ENCODE data around the gene NUDT3. TPM values are rescaled to one million over a fixed set of nuclear protein-coding genes. Genes with fewer than 3 reads are reported as not detected.

Gene NUDT3
- total and polyA plus RNA-seq, 2 experiments from 2014 or later: 12.1 to 31.1 TPM

- DNase-seq (ENCODE audit: low spot score) (no peak), ATAC-seq (no peak)
- H3K4me1 Mint-ChIP-seq: no peaks in the 10 kb centered on the region
- Histone ChIP-seq H3K9me2 (ENCODE audit: insufficient read depth) (no peaks in the 10 kb centered on the region), H3K4me1 (ENCODE audit: insufficient read depth) (no peaks in the 10 kb centered on the region), H3K79me2 (replicated peaks; ENCODE audit: insufficient read depth) (no peaks in the 10 kb centered on the region), H3F3A (replicated peaks; ENCODE audit: low read depth) (no peaks in the 10 kb centered on the region), H3K27ac (ENCODE audit: low read depth) (no peak overlapping the region), H3K4me3 (no peak overlapping the region), H3K4me2 (no peak overlapping the region), H3K27me3 (ENCODE audit: insufficient read depth) (no peaks in the 10 kb centered on the region), H2AFZ (no peak overlapping the region), H4K20me1 (replicated peaks; ENCODE audit: insufficient read depth) (no peaks in the 10 kb centered on the region; the same call in 1 of the 2 replicates), H3K36me3 (ENCODE audit: insufficient read depth) (peaks cover 14% of the 10 kb centered on the region; the same call in 1 of the 2 replicates)
- no peaks in the 10 kb centered on the region for H3K9me3 Mint-ChIP-seq
- H3K27me3 Mint-ChIP-seq (ENCODE audit: insufficient read depth, low read depth, poor library complexity): peaks cover 2% of the 10 kb centered on the region
- H3K27ac Mint-ChIP-seq: no peak overlapping the region
- peaks cover 2% of the 10 kb centered on the region; the same call in 1 of the 3 replicates for H3K36me3 Mint-ChIP-seq (ENCODE audit: low read depth)
- no peak overlapping the region for H3K4me3 Mint-ChIP-seq
- TF ChIP-seq CTCF (conservative IDR thresholded peaks at IDR 0.05; ENCODE audit: low read depth in 2 of 2) (no peak), ZNF331 (CRISPR knock-in tag; IDR thresholded peaks at IDR 0.05; ENCODE audit: low read depth) (no peak), ZNF114 (CRISPR knock-in tag; IDR thresholded peaks at IDR 0.05) (no peak), JUNB (IDR thresholded peaks at IDR 0.05; ENCODE audit: unreplicated experiment) (no peak), ZNF462 (CRISPR knock-in tag; IDR thresholded peaks at IDR 0.05) (no peak), CREB1 (CRISPR knock-in tag; IDR thresholded peaks at IDR 0.05; ENCODE audit: low read depth) (no peak), EZH2phosphoT487 (IDR thresholded peaks at IDR 0.05; ENCODE audit: unreplicated experiment) (no peak), ETS1 (IDR thresholded peaks at IDR 0.05) (no peak), EZH2 (IDR thresholded peaks at IDR 0.05; ENCODE audit: low read depth, unreplicated experiment) (no peak), NANOG (IDR thresholded peaks at IDR 0.05; ENCODE audit: borderline replicate concordance) (no peak), STAT1 (IDR thresholded peaks at IDR 0.05; ENCODE audit: unreplicated experiment) (no peak), REST (IDR thresholded peaks at IDR 0.05; ENCODE audit: unreplicated experiment) (no peak), POLR2AphosphoS5 (IDR thresholded peaks at IDR 0.05; ENCODE audit: low read depth) (no peak)
Measured at GRCh38 chr6:34284563-34285447, 107.7 kb downstream of the NUDT3 start.
